Measurements from ENCODE around the gene MRTO4. TPM values are rescaled to one million over a fixed set of nuclear protein-coding genes. Genes with fewer than 3 reads are reported as not detected.
A peak's percentile ranks its signal among the peaks of the same experiment; 100 is the strongest.

Gene MRTO4
- total and polyA plus RNA-seq, 4 donors: 9.5 to 11.1 (median 10.2) TPM

GRCh38 chr1:19209990-19210771, 41.4 kb upstream of the MRTO4 start, which contains the start of gene UBR4 (continued):
- TF ChIP-seq CTCF (IDR thresholded peaks at IDR 0.05; ENCODE audit: low read depth, low read length, missing input control): no peak

GRCh38 chr1:19210772-19211549, 40.6 kb upstream of the MRTO4 start:
- Histone ChIP-seq H3K9ac (ENCODE audit: low read depth in 1 of 2, low read length in 2 of 2) (peak overlapping the region; percentile 80 to 94), H3K27me3 (ENCODE audit: control insufficient read depth in 4 of 4, insufficient read depth in 4 of 4, low read length in 3 of 4) (no peaks in the 10 kb centered on the region), H3K9me3 (ENCODE audit: control insufficient read depth in 4 of 4, low read length in 3 of 4) (no peaks in the 10 kb centered on the region), H3K4me1 (ENCODE audit: control insufficient read depth in 4 of 4, insufficient read depth in 4 of 4, low read length in 3 of 4) (peaks cover 5 to 36% (median 26%) of the 10 kb centered on the region in 4 donors), H3K4me3 (ENCODE audit: low read depth in 1 of 3, low read length in 3 of 3) (peak overlapping the region; percentile 71 to 93 (median 80)), H3K36me3 (ENCODE audit: control insufficient read depth in 4 of 4, insufficient read depth in 3 of 4, low read depth in 1 of 4, low read length in 3 of 4) (peaks cover 0 to 9% (median 5%) of the 10 kb centered on the region in 4 donors), H3K27ac (ENCODE audit: low read depth in 1 of 2, low read length in 2 of 2) (peak overlapping the region; percentile 86 to 90)
- TF ChIP-seq, protein P1, sequence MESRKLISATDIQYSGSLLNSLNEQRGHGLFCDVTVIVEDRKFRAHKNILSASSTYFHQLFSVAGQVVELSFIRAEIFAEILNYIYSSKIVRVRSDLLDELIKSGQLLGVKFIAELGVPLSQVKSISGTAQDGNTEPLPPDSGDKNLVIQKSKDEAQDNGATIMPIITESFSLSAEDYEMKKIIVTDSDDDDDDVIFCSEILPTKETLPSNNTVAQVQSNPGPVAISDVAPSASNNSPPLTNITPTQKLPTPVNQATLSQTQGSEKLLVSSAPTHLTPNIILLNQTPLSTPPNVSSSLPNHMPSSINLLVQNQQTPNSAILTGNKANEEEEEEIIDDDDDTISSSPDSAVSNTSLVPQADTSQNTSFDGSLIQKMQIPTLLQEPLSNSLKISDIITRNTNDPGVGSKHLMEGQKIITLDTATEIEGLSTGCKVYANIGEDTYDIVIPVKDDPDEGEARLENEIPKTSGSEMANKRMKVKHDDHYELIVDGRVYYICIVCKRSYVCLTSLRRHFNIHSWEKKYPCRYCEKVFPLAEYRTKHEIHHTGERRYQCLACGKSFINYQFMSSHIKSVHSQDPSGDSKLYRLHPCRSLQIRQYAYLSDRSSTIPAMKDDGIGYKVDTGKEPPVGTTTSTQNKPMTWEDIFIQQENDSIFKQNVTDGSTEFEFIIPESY (IDR thresholded peaks at IDR 0.05): no peak
- TF ChIP-seq HNF4A (conservative IDR thresholded peaks at IDR 0.05): no peak
- TF ChIP-seq NR2F2 (IDR thresholded peaks at IDR 0.05): no peak
- no peak for TF ChIP-seq HNF4G (IDR thresholded peaks at IDR 0.05)
- TF ChIP-seq GABPA (IDR thresholded peaks at IDR 0.05 in 1 of 2, conservative IDR thresholded peaks at IDR 0.05 in 1 of 2): no peak
- TF ChIP-seq TAF1 (conservative IDR thresholded peaks at IDR 0.05): no peak
- no peak for TF ChIP-seq JUND (IDR thresholded peaks at IDR 0.05)
- DNase-seq (ENCODE audit: low spot score): no peak
- 19% methylated on average over 12 of the region's 12 CpGs for WGBS

- Histone ChIP-seq H3K9ac (ENCODE audit: low read depth in 1 of 2, low read length in 2 of 2) (no peak overlapping the region), H3K4me3 (ENCODE audit: low read depth in 1 of 3, low read length in 3 of 3) (no peak overlapping the region), H3K27me3 (ENCODE audit: control insufficient read depth in 4 of 4, insufficient read depth in 4 of 4, low read length in 3 of 4) (no peaks in the 10 kb centered on the region), H3K9me3 (ENCODE audit: control insufficient read depth in 4 of 4, low read length in 3 of 4) (no peaks in the 10 kb centered on the region), H3K27ac (ENCODE audit: low read depth in 1 of 2, low read length in 2 of 2) (no peak overlapping the region), H3K36me3 (ENCODE audit: control insufficient read depth in 4 of 4, insufficient read depth in 3 of 4, low read depth in 1 of 4, low read length in 3 of 4) (peaks cover 4 to 14% (median 7%) of the 10 kb centered on the region in 4 donors), H3K4me1 (ENCODE audit: control insufficient read depth in 4 of 4, insufficient read depth in 4 of 4, low read length in 3 of 4) (peaks cover 2 to 30% (median 24%) of the 10 kb centered on the region in 4 donors)
- no peak for DNase-seq (ENCODE audit: low spot score)
- TF ChIP-seq YY1 (IDR thresholded peaks at IDR 0.05) (no peak), GABPA (IDR thresholded peaks at IDR 0.05 in 1 of 2, conservative IDR thresholded peaks at IDR 0.05 in 1 of 2) (no peak), SP1 (IDR thresholded peaks at IDR 0.05) (no peak), FOXA1 (IDR thresholded peaks at IDR 0.05) (no peak), CTCF (IDR thresholded peaks at IDR 0.05; ENCODE audit: low read depth, low read length, missing input control) (no peak), HNF4G (IDR thresholded peaks at IDR 0.05) (no peak), RAD21 (IDR thresholded peaks at IDR 0.05) (no peak), FOXA2 (IDR thresholded peaks at IDR 0.05) (no peak), JUND (IDR thresholded peaks at IDR 0.05) (no peak), TAF1 (conservative IDR thresholded peaks at IDR 0.05) (no peak), EGR1 (IDR thresholded peaks at IDR 0.05; ENCODE audit: low read depth in 2 of 2) (no peak)
- TF ChIP-seq, protein P2, sequence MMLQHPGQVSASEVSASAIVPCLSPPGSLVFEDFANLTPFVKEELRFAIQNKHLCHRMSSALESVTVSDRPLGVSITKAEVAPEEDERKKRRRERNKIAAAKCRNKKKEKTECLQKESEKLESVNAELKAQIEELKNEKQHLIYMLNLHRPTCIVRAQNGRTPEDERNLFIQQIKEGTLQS (IDR thresholded peaks at IDR 0.05): no peak
- TF ChIP-seq, protein P3, sequence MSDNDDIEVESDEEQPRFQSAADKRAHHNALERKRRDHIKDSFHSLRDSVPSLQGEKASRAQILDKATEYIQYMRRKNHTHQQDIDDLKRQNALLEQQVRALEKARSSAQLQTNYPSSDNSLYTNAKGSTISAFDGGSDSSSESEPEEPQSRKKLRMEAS (IDR thresholded peaks at IDR 0.05): no peak
- TF ChIP-seq, protein P1 (IDR thresholded peaks at IDR 0.05): no peak
Measured at GRCh38 chr1:19212167-19212566, 39.4 kb upstream of the MRTO4 start.
